ENCODE results near the gene MYL3.

MYL3 gene

GRCh38 chr3:46877406-46878125, 14.3 kb upstream of the MYL3 start, which contains the start of gene PTH1R:
Gene PTH1R (plus strand): TSS chr3:46877721. CDS start chr3:46883560, 5,839 bp downstream.
- Histone ChIP-seq H3K9me3 (no peaks in the 10 kb centered on the region), H3K4me3 (ENCODE audit: low read depth, low read length) (no peak within 1 kb of the TSS), H3K4me1 (no peaks in the 10 kb centered on the region), H3K27me3 (peaks cover 4% of the 10 kb centered on the region; the same call in 1 of the 2 replicates), H3K36me3 (no peaks in the 10 kb centered on the region)
- no peak for TF ChIP-seq CTCF (IDR thresholded peaks at IDR 0.05; ENCODE audit: low read depth, low read length)
- DNase-seq, result no peak

- TF ChIP-seq CTCF (IDR thresholded peaks at IDR 0.05; ENCODE audit: low read depth, low read length), result no peak
- no peak for DNase-seq
- Histone ChIP-seq H3K4me1 (no peaks in the 10 kb centered on the region), H3K27me3 (no peaks in the 10 kb centered on the region), H3K36me3 (no peaks in the 10 kb centered on the region), H3K4me3 (ENCODE audit: low read depth, low read length) (no peak overlapping the region), H3K9me3 (no peaks in the 10 kb centered on the region)
These were observed 13.4 kb upstream of the MYL3 start for GRCh38 chr3:46876313-46877300.

GRCh38 chr3:46875560-46875959, 12.3 kb upstream of the MYL3 start:
- Histone ChIP-seq H3K4me3 (ENCODE audit: low read depth, low read length) (no peak overlapping the region), H3K36me3 (no peaks in the 10 kb centered on the region), H3K27me3 (no peaks in the 10 kb centered on the region), H3K9me3 (no peaks in the 10 kb centered on the region), H3K4me1 (no peaks in the 10 kb centered on the region)
- TF ChIP-seq CTCF (IDR thresholded peaks at IDR 0.05; ENCODE audit: low read depth, low read length), result no peak
- no peak for DNase-seq

GRCh38 chr3:46874430-46874829, 11.2 kb upstream of the MYL3 start:
- no peak for DNase-seq
- H3K36me3 ChIP-seq, result no peaks in the 10 kb centered on the region
- no peaks in the 10 kb centered on the region for H3K4me1 ChIP-seq
- H3K27me3 ChIP-seq, result no peaks in the 10 kb centered on the region
- H3K9me3 ChIP-seq, result no peaks in the 10 kb centered on the region
- H3K4me3 ChIP-seq (ENCODE audit: low read depth, low read length), result no peak overlapping the region
- TF ChIP-seq CTCF (IDR thresholded peaks at IDR 0.05; ENCODE audit: low read depth, low read length), result no peak

DNA sequence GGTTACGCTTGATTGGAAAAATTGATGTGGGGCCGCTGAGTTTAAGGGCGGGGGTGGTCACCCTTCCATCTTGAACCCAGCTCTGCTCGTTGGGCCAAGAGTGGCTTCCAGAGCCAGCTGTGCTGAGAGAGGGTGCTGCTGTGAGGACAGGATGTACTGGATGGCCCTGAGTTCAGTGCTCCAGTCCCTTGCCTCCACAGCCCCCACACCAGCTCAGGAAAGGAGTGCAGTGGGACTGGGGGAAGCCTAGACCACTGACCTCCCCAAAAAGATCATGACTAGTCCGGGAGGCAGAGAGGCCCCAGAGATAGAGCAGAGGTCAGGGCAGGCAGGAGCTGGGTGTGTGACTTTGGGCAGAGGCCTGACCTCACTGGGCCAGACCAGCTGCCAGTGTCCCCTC, 10.3 kb upstream of the MYL3 start:
- TF ChIP-seq CTCF (IDR thresholded peaks at IDR 0.05; ENCODE audit: low read depth, low read length), result no peak
- no peaks in the 10 kb centered on the region for H3K27me3 ChIP-seq
- DNase-seq, result no peak
- H3K36me3 ChIP-seq, result no peaks in the 10 kb centered on the region
- H3K4me3 ChIP-seq (ENCODE audit: low read depth, low read length), result no peak overlapping the region
- no peaks in the 10 kb centered on the region for H3K4me1 ChIP-seq
- no peaks in the 10 kb centered on the region for H3K9me3 ChIP-seq
